DND-41 (cell line): ENCODE results near the gene EXOC3.

Source experiments
- ATAC-seq: fragments of 200-7000 bp; cut with Tn5 transposase; 3 replicates; pipeline ENCODE4 v1.9.1; 2021; ENCODE audit warnings: low read depth; ENCODE audit not compliant: insufficient read depth
- DNase-seq: peaks from one replicate; pipeline ENCODE4 v3.0.0-alpha.2; 2020
- H2AFZ ChIP-seq: 2 replicates; pipeline ENCODE4 v1.6.0; 2012; ENCODE audit warnings: low read depth, low read length
- H3K27ac ChIP-seq: 2 replicates; pipeline ENCODE4 v1.5.1; 2012; ENCODE audit warnings: low read length, inconsistent platforms
- H3K27me3 ChIP-seq: fragments of 200-600 bp; sonication (generic); 2 replicates; pipeline ENCODE4 v1.6.0; 2012; ENCODE audit warnings: low read length, mild to moderate bottlenecking, inconsistent platforms; ENCODE audit not compliant: insufficient read depth, poor library complexity
- H3K36me3 ChIP-seq: 2 replicates; pipeline ENCODE4 v1.5.1; 2012; ENCODE audit warnings: low read length, inconsistent platforms; ENCODE audit not compliant: insufficient read depth
- H3K4me1 ChIP-seq: 2 replicates; pipeline ENCODE4 v1.5.1; 2012; ENCODE audit warnings: mild to moderate bottlenecking, low read length; ENCODE audit not compliant: insufficient read depth
- H3K4me2 ChIP-seq: 2 replicates; pipeline ENCODE4 v1.6.0; 2012; ENCODE audit warnings: mild to moderate bottlenecking, moderate library complexity, low read length, inconsistent platforms; ENCODE audit not compliant: insufficient read depth
- H3K4me3 ChIP-seq, 2 experiments: fragments of 200-600 bp in 1 of 2; shearing (Covaris generic) in 1 of 2; 2 replicates each; pipeline ENCODE4 v1.5.1; 2012 to 2016; ENCODE audit warnings: inconsistent platforms in 2 of 2, low read length in 2 of 2, mild to moderate bottlenecking in 2 of 2, low read depth in 1 of 2, moderate library complexity in 1 of 2
- H3K79me2 ChIP-seq: 2 replicates; pipeline ENCODE4 v1.6.0; 2012; ENCODE audit warnings: low read length, inconsistent platforms; ENCODE audit not compliant: insufficient read depth
- H3K9ac ChIP-seq: 2 replicates; pipeline ENCODE4 v1.6.0; 2012; ENCODE audit warnings: low read depth, mild to moderate bottlenecking, inconsistent platforms, low read length, moderate library complexity
- H3K9me3 ChIP-seq: 2 replicates; pipeline ENCODE4 v1.5.1; 2012; ENCODE audit warnings: low read length, moderate library complexity, mild to moderate bottlenecking, inconsistent platforms; ENCODE audit not compliant: insufficient read depth, severe bottlenecking
- H4K20me1 ChIP-seq: 2 replicates; pipeline ENCODE4 v1.6.0; 2012; ENCODE audit warnings: low read length; ENCODE audit not compliant: insufficient read depth
- EZH2 ChIP-seq: IDR thresholded peaks from 3 replicates; pipeline ENCODE4 v1.6.1; 2012; ENCODE audit warnings: borderline replicate concordance, low read depth, mild to moderate bottlenecking, moderate library complexity, low read length, inconsistent platforms; ENCODE audit not compliant: severe bottlenecking
- TF ChIP-seq, protein P1 (sequence below): IDR thresholded peaks from 2 replicates; pipeline ENCODE4 v1.5.1; 2012; ENCODE audit warnings: borderline replicate concordance, low read length, moderate library complexity, mild to moderate bottlenecking; ENCODE audit not compliant: poor library complexity, severe bottlenecking; ENCODE audit errors: extremely low read depth

Gene EXOC3

DNA sequence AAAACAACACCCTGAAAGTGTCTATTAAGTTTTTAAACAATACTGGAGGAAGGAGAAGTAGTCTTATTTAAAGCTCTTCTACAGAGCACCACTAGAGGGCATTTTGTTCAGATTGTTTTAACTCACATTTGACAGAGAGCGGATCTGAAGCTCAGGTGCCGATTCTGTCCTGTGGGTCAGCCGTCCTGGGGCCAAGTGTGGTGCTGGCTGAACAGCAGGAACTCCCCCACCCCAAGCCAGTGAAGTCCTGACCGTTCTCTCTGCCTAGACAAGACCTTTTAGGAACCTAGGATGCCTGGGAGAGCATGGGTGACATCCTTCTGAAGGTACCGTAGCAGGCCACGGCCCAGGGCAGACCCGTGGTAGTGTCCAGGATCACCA lies 3.9 kb downstream of the EXOC3 start:
- peaks cover 64% of the 10 kb centered on the region for H3K36me3 ChIP-seq
- no peak for DNase-seq

DNA sequence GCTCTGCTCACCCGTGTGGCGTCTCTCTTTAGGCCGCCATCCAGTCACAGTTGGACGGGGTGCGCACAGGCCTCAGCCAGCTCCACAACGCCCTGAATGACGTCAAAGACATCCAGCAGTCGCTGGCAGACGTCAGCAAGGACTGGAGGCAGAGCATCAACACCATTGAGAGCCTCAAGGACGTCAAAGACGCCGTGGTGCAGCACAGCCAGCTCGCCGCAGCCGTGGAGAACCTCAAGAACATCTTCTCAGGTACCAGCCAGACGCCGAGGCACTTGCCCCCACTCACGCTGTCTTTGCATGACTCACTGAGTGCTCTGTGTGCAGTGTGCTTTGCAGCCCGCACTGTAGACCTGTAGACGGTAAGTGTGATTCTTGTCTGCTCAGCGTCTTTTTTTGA lies 4.5 kb downstream of the EXOC3 start:
- H2AFZ ChIP-seq, result no peak overlapping the region
- no peak for TF ChIP-seq EZH2
- TF ChIP-seq, protein P1, sequence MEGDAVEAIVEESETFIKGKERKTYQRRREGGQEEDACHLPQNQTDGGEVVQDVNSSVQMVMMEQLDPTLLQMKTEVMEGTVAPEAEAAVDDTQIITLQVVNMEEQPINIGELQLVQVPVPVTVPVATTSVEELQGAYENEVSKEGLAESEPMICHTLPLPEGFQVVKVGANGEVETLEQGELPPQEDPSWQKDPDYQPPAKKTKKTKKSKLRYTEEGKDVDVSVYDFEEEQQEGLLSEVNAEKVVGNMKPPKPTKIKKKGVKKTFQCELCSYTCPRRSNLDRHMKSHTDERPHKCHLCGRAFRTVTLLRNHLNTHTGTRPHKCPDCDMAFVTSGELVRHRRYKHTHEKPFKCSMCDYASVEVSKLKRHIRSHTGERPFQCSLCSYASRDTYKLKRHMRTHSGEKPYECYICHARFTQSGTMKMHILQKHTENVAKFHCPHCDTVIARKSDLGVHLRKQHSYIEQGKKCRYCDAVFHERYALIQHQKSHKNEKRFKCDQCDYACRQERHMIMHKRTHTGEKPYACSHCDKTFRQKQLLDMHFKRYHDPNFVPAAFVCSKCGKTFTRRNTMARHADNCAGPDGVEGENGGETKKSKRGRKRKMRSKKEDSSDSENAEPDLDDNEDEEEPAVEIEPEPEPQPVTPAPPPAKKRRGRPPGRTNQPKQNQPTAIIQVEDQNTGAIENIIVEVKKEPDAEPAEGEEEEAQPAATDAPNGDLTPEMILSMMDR, result no peak
- DNase-seq (no peak), ATAC-seq (no peak)
- H3K79me2 ChIP-seq, result peaks cover 52% of the 10 kb centered on the region
- H4K20me1 ChIP-seq, result peaks cover 20% of the 10 kb centered on the region
- peaks cover 24% of the 10 kb centered on the region for H3K4me1 ChIP-seq
- no peak overlapping the region for H3K27ac ChIP-seq
- no peaks in the 10 kb centered on the region for H3K27me3 ChIP-seq
- H3K4me3 ChIP-seq, result no peak overlapping the region
- H3K36me3 ChIP-seq, result peaks cover 71% of the 10 kb centered on the region
- peaks cover 11% of the 10 kb centered on the region for H3K9me3 ChIP-seq
- H3K9ac ChIP-seq, result no peak overlapping the region
- H3K4me2 ChIP-seq, result no peak overlapping the region

More for the DNA sequence above, 3.9 kb downstream of the EXOC3 start:
- Histone ChIP-seq H3K9ac (no peak overlapping the region), H2AFZ (no peak overlapping the region), H3K4me2 (no peak overlapping the region), H3K4me1 (peaks cover 30% of the 10 kb centered on the region), H3K27me3 (no peaks in the 10 kb centered on the region), H3K4me3 (no peak overlapping the region), H3K9me3 (peaks cover 8% of the 10 kb centered on the region), H3K79me2 (peaks cover 52% of the 10 kb centered on the region), H3K27ac (no peak overlapping the region), H4K20me1 (peaks cover 20% of the 10 kb centered on the region)
- ATAC-seq, result no peak
- TF ChIP-seq, protein P1, result peak; percentile 70
- no peak for TF ChIP-seq EZH2

DNA sequence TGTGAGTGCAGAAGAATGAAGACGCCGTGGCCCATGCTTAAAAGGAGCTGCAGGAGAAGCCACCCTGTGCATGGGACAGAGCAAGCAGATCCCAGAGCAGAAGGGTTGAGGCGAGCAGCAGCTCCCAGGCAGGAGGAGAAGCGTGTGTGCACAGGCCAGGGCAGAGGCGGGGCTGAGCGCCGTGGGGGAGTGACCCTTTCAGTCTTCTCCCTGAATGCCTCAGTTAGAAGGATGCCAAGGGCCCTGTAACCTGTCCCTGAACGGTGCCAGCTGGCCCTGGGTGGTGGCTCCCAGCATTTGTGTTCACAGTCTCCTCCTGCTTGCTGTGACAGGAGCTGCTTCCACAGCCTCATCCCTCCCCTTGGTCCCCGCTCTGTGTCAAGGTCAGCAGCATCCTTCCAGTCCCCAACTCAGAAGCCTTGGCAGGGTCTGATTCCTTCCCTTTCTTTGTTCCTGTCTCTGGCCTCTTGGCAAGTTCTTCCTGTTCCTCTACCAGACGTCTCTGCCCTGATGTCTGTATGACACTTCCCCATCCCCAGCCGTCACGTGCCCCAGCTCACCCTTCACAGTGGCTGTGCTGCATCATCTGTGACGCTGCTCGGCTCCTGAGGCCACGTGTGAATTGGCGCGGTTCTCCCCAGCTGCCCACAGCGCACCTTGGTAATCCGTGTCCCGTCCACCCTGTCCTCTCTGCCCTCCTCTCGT lies 5.2 kb downstream of the EXOC3 start:
- peaks cover 22% of the 10 kb centered on the region for H3K4me1 ChIP-seq
- H3K9me3 ChIP-seq, result peaks cover 11% of the 10 kb centered on the region
- H3K4me2 ChIP-seq, result no peak overlapping the region
- peaks cover 78% of the 10 kb centered on the region for H3K36me3 ChIP-seq
- ATAC-seq (no peak), DNase-seq (no peak)
- TF ChIP-seq, protein P1, result no peak
- TF ChIP-seq EZH2, result no peak
- no peaks in the 10 kb centered on the region for H3K27me3 ChIP-seq
- H3K27ac ChIP-seq, result no peak overlapping the region
- peaks cover 52% of the 10 kb centered on the region for H3K79me2 ChIP-seq
- no peak overlapping the region for H3K4me3 ChIP-seq
- no peak overlapping the region for H2AFZ ChIP-seq
- H4K20me1 ChIP-seq, result peaks cover 20% of the 10 kb centered on the region
- H3K9ac ChIP-seq, result no peak overlapping the region
